GM18508 (cell line): Measurements from ENCODE around the gene NELFE.
"Not testable (repeated sequence)": the region's sequence is repeated elsewhere in the genome, so short reads cannot be mapped to it uniquely, and the experiment has no call there.

Source experiments
- ATAC-seq: cut with Tn5 transposase; IDR thresholded peaks from one replicate; pipeline ENCODE4 v1.9.1; 2021; ENCODE audit warnings: moderate number of reproducible peaks; ENCODE audit not compliant: insufficient read depth, unreplicated experiment

Gene NELFE

DNA sequence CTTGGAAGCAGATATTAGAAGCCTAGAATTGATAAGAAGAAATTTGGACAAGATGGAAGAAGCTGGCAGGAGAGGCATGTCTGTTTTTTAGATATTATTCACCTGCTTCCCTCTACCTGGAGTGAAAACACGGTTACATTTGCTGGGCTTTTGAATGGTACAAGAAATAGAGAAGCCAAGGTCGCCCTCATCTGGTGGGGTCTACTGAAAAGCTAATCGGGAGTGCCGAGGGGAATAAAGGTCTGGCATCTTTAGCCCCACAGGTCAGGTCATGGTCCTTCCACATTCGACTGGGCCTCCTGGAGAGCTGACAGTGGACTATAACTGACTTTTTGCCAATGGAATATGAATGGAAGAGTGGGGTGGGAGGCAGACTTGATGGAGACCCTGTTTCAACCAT, 35.8 kb downstream of the NELFE start:
- no peak for ATAC-seq

DNA sequence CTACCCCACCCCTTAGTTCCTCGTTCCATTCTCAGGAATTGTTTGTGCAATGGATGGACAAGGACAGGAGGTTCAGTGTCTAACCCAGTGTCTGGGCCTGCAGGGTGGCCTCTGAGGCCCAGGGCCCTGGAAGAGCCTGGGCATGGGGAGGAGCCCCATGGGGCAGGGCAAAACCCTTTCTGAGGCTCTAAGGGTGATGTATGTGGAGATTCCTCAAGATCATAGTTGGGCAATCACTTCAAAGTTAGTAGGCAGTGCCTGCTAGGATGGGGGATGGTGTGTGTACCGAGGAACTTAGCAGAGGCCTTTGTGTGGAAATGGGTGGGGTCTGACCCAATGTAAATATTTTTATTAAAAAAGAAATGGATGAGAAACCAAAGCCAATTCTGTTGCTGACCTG, 38.0 kb downstream of the NELFE start:
- no peak for ATAC-seq

DNA sequence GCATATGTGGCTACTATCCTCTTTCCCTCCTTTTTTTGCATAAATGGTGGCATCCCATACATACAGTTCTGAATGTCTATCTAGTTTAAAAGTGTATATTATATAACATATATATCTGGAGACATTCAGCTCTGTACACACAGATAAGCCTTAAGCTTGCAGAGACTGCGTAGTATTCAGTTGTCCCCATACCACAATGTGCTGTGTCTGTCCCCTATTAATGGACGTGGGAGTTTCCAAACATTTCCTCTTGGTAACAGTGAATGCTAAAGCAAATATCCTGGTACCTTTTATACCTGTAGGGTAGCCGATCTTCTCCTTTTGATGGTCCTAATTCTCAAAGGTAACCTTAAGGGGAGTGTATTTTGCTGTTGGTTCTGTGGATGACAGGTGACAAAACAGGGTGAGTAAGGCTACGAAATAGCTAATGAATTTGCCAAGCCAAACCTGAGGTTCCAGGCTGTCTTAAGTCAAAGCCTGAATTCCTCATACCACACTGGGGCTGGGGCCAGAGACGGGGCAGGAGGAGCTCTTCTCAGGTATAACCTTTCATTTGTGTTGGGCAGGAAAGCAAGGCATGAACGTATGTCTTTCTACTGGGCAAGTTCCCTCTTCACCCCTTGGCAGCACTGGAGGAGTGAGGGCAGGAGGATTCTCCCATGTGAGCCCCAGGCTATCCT, 39.0 kb downstream of the NELFE start:
- no peak for ATAC-seq

DNA sequence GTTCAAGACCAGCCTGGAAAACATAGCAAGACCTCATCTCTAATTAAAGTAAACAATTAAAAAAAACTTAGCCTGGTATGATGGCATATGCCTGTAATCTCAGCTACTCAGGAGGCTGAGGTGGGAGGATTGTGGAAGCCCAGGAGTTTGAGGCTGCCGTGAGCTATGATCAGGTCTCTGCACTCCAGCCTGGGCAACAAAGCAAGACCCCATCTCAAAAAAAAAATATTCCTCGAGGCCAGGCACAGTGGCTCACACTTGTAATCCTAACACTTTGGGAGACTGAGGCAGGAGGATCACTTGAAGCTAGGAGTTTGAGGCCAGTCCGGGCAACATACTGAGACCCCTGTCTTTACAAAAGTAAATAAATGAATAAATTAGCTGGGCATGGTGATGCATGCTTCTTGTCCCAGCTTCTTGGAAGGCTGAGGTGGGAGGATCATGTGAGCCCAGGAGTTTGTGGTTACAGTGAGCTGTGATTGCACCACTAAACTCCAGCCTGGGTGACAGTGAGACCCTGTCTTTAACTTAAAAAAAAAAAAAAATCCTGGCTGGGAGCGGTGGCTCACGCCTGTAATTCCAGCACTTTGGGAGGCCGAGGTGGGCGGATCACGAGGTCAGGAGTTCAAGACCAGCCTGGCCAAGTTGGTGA, 40.6 kb downstream of the NELFE start:
- no peak for ATAC-seq

DNA sequence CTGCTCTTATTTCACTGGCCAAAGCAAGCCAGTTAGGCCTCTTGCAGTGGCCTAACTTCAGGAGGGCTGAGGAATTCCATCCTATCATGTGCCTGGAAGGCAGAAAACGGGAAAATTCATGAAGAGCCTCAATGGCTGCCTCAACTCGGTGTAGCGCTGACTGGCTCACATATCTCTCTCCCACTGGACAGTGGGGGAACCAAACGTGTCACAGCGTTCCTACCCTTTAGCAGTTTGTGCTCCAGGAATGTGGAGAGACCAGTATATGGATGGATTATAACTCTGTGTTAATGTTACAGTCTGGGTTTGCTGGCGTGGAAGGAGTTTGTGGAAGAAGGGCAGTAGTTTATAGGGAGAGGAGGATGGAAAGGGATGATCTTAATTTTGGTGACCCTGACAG, 43.0 kb downstream of the NELFE start:
- no peak for ATAC-seq

DNA sequence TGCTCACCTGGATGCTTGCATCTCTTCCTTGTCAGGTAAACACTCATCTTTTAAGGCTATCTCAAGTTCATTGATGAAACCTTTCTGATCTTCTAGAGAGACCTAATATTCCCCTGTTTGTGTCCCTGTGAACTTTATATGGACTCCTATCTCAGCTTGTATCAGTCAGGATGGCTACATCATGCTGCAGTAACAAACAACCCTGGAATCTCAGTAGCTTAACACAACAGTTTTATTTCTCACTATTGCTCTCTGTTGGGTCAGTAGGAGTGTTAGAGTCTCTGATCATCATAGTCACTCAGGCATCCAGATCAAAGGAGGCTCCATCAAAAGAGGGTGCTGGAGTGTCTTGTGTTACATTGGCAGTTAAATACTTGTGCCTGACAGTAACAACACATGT, 43.4 kb downstream of the NELFE start:
- no peak for ATAC-seq

DNA sequence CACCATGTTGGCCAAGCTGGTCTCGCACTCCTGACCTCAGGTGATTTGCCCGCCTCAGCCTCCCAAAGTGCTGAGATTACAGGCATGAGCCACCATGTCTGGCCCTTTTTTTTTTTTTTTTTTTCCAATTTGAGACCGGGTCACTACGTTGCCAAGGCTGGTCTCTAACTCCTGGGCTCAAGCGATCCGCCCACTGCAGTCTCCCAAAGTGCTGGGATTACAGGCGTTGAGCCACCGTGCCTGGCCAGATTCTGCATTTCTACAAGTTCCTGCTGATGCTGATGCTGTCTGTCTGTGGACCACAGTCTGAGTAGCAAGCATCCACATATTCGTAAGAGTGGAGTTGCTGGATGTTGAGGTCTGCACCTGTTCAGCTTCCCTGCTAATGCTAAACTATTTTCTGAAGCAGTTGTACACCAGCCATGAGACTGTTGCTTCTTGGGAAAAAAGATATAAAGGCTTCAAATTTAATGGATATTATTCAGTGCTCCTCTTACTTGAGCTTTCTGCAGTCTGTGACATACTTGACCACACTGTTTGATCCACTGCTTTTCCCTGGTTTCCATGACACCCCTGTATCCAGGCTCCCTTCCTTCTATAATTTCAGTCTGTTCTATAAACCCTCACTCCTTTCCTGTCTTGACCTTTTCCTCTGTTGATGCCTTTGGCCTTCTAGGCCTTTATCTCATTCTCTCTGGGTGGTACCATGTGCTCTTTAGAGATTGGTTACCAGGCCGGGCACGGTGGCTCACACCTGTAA, 46.8 kb downstream of the NELFE start:
- ATAC-seq, result no peak

DNA sequence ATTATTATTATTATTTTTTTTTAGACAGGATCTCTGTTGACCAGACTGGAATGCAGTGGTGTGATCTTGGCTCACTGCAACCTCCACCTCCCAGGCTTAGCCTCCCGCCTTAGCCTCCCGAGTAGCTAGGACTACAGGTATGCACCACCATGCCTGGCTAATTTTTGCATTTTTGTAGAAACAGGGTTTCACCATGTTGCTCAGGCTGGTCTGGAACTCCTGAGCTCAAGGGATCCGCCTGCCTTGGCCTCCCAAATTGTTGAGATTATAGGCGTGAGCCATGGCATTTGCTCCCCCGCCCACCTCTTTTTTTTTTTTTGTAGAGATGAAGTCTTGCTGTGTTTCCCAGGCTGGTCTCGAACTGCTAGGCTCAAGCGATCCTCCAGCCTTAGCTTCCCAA, 49.5 kb downstream of the NELFE start:
- not testable (repeated sequence) for ATAC-seq

DNA sequence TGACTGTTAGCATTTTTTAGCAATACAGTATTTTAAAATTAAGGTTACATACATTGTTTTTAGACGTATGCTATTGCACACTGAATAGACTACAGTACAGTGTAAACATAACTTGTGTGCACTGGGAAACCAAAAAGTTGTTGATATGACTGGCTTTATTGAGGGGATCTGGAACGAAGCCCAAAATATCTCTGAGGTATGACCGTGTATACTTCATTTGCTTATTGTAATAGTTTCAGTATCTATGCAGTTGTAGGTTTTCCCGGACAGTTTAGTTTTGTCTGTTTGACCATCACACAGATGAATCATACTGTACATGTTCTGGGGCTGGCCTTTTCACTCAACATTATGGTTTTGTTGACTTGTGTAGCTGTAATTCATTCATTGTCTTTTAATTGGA, 50.0 kb downstream of the NELFE start:
- no peak for ATAC-seq

DNA sequence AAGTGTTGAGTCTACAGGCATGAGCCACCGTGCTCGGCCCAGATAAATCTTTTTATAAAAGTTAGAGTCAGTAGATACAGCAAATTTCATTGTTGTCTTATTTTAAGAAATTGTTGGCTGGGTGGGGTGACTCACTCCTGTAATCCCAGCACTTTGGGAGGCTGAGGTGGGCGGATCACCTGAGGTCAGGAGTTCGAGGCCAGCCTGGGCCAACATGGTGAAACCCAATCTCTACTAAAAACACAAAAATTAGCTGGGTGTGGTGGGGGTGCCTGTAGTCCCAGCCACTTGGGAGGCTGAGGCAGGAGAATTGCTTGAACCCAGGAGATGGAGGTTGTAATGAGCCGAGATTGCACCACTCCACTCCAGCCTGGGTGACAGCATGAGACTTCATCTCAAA, 50.5 kb downstream of the NELFE start:
- ATAC-seq, result not testable (repeated sequence)

DNA sequence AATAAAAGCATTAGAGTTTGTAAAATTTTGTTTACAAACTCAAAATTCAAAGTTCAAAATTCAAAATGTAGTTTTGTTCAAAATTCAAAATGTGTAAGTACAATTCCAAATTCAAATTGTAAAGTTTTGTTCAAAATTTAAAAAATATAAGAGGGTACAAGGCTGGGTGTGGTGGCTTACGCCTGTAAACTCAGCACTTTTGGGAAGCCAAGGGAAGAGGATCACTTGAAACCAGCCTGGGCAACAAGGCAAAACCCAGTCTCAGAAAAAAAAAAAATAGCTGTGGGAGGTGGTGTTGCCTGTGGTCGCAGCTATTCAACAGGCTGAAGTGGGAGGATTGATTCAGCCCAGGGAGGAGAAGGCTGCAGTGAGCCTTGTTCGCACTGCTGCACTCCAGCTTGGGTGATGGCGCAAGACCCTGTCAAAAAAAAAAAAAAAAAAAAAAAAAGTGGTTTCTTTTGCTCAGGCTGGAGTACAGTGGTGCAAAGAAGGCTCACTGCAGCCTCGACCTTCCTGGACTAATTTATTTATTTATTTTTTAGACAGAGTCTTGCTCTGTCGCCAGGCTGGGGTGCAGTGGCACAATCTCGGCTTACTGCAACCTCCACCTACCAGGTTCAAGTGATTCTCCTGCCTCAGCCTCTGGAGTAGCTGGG, 51.5 kb downstream of the NELFE start:
- no peak for ATAC-seq

DNA sequence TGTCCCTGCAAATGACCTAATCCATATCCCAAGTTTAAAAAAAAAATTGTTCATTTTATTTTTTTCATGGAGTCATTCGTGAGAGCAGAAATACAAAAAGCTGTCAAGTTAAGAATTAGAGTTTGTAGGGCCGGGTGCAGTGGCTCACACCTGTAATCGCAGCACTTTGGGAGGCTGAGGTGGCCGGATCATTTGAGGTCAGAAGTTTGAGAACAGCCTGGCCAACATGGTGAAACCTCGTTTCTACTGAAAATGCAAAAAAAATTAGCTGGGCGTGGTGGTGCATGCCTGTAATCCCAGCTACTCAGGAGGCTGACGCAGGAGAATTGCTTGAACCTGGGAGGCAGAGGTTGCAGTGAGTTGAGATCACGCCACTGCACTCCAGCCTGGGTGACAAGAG, 52.0 kb downstream of the NELFE start:
- not testable (repeated sequence) for ATAC-seq

DNA sequence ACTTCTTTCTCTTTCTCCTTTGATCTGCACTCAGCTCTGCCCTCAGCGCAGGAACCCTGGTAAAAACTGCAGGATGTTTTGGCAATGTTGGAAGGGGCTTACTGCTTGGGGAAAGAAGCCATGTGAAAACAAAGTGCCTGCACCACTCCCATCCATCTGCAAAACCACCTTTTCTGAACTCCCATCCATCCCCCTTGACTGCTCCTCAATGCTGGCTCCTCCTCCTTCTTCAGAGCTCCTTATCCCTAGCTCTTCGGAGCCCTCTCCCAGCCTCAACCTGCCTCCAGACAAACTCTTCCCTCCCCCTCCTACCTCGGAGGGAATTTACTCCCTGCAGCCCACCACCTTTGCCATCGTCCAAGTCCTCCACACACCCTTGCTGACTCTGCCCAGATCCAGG, 52.6 kb downstream of the NELFE start:
- ATAC-seq, result no peak

DNA sequence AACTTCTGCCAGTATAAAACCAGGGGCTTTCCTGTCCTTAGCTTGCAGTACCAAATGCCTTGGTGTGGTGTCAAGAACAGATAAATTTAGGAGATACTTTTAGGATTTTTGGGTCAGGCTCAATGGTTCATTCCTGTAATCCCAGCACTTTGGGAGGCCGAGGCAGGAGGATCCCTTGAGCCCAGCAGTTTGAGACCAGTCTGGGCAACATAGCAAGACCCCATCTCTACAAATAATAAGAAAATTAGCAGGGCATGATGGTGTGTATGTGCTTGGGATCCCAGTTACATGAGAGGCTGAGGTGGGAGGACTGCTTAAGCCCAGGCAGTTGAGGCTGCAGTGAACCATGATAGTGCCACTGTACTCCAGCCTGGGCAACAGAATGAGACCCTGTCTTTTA, 53.7 kb downstream of the NELFE start:
- ATAC-seq, result no peak

DNA sequence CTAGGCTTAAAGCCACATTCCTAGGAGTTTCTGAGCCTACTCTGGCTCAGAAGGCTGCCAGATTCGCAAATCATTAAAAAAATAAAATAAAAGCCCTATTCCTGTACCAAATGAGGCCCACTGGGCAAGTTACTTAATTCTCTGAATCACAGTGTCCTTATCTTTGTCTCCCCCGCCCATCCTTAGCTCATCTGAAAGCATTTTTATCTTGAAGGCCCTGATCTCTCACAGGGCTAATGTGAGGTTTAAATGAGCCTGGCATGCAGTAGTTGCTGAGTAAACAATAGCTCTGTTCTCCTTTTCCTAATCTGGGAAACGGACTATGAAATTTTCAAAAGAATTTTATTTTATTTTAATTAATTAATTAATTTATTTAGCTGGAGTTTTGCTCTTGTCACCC, 54.8 kb downstream of the NELFE start:
- ATAC-seq, result no peak
